Immature natural killer cell (primary cell): ENCODE data around the gene RAPGEF3. TPM values are rescaled to one million over a fixed set of nuclear protein-coding genes. Genes with fewer than 3 reads are reported as not detected.

ENCODE experiments used
- DNase-seq, 3 donors: peaks; one replicate each; pipeline ENCODE4 v3.0.0; 2022; ENCODE audit warnings: mixed read lengths in 1 of 3
- H3K27ac Mint-ChIP-seq, 6 donors: one replicate each; pipeline ENCODE4 v1.8.0; 2020; ENCODE audit warnings: mixed read lengths in 6 of 6, mild to moderate bottlenecking in 5 of 6, inconsistent platforms in 4 of 6, moderate library complexity in 3 of 6
- H3K27me3 Mint-ChIP-seq, 3 donors: one replicate each; pipeline ENCODE4 v1.8.0; 2020 to 2021; ENCODE audit warnings: low read depth in 3 of 3, mild to moderate bottlenecking in 3 of 3, mixed read lengths in 3 of 3, moderate library complexity in 3 of 3, inconsistent platforms in 1 of 3
- H3K36me3 Mint-ChIP-seq, 3 donors: one replicate each; pipeline ENCODE4 v1.8.0; 2020; ENCODE audit warnings: mixed read lengths in 3 of 3, inconsistent platforms in 2 of 3, mild to moderate bottlenecking in 2 of 3
- H3K4me1 Mint-ChIP-seq, 2 donors: one replicate each; pipeline ENCODE4 v1.8.0; 2020; ENCODE audit warnings: inconsistent platforms in 2 of 2, mild to moderate bottlenecking in 2 of 2, mixed read lengths in 2 of 2, moderate library complexity in 1 of 2
- H3K4me3 Mint-ChIP-seq, 5 donors: one replicate each; pipeline ENCODE4 v1.8.0; 2020; ENCODE audit warnings: mild to moderate bottlenecking in 5 of 5, mixed read lengths in 5 of 5, inconsistent platforms in 3 of 5, moderate library complexity in 3 of 5
- H3K9me3 Mint-ChIP-seq, 6 donors: one replicate each; pipeline ENCODE4 v1.8.0; 2020; ENCODE audit warnings: mild to moderate bottlenecking in 6 of 6, mixed read lengths in 6 of 6, inconsistent platforms in 4 of 6, moderate library complexity in 3 of 6
- polyA plus RNA-seq, 3 donors: library from polyadenylated mRNA; unstranded; fragments of 300-500 nt; fragmentation: Illumina TruSeq; gene quantifications; one replicate each; pipeline ENCODE4 v1.2.3, GENCODE V29; 2021

Gene RAPGEF3
- polyA plus RNA-seq, 3 donors from 2014 or later, result 0.25 TPM; not detected in 2

DNA sequence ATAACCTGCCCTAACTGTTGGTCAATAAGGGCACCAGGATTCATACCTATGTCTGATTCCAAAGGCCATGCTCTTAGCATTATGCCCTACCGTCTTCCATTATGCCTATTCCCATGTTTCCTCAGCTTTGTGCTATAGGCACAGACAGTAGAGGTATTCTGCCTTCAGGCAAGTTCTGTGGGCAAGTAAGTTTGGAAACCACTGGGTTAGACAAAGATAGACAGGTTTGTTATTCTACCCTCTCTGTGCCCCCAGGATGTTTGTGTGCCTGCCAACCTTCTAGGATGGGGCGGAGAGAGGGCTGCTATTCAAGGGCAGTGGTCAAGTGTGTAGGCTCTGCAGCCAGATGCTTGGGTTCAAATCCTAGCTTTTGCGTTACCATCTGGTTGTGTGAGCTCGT lies 4.6 kb downstream of the RAPGEF3 start:
- H3K27ac Mint-ChIP-seq, result no peak overlapping the region
- H3K9me3 Mint-ChIP-seq, result no peaks in the 10 kb centered on the region
- DNase-seq, result no peak
- H3K4me1 Mint-ChIP-seq, result peaks cover 0 to 6% of the 10 kb centered on the region in 2 donors
- H3K36me3 Mint-ChIP-seq, result no peaks in the 10 kb centered on the region
- no peak overlapping the region for H3K4me3 Mint-ChIP-seq
- peaks cover 0 to 3% (median 2%) of the 10 kb centered on the region in 3 donors for H3K27me3 Mint-ChIP-seq

DNA sequence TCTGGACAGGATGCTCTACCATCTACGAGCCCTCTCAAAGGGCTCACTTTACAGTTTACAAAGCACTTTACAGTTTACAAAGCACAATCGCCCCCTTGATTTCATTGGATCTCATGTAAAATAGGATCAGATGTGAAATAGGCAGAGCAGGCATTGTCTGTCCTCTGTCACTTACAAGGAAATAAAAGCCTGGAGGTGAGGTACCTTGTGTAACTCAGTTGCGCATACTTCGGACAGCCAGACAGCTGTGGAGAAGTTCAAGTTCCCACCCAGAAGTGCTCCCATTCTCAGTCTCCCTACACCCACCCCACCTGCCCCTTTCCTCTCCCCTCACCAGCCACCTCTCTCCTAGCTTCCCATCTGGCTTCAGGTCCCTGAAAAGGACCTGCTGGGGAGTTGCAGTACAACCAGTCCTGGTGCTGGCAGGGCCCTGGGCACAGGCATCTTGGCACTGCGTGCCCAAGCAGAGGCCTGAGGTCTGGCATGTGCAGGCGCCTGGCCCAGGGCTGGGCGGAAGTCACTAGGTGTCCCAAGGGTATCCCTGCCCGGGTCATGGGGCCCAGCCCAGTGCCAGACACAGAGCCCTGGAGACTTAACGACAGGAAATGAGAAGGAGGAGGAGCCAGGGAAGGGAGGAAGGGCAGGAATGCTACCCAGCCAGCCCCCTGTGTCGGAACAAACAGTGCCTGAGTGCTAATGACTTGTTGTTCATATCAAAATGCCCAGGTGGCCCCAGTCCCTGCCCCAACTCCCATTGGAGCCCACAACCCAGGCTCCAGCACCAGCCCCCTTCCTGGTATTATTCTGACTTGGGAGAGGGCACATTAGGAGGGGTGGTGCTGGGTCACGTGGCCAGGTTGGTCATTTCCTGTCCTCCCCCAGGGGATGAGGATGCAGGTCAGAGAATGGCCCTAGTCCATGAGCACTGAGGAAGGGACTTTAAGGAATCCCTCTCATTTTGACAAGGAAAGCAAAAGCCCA lies 5.4 kb downstream of the RAPGEF3 start:
- Mint-ChIP-seq H3K27me3 (peaks cover 0 to 3% (median 2%) of the 10 kb centered on the region in 3 donors), H3K9me3 (no peaks in the 10 kb centered on the region), H3K4me3 (no peak overlapping the region), H3K4me1 (peaks cover 0 to 4% of the 10 kb centered on the region in 2 donors), H3K36me3 (no peaks in the 10 kb centered on the region), H3K27ac (no peak overlapping the region)
- DNase-seq, result no peak

- Mint-ChIP-seq H3K27ac (no peak overlapping the region), H3K27me3 (peaks cover 0 to 5% (median 1%) of the 10 kb centered on the region in 3 donors), H3K4me3 (no peak overlapping the region), H3K9me3 (no peaks in the 10 kb centered on the region), H3K36me3 (no peaks in the 10 kb centered on the region), H3K4me1 (peaks cover 0 to 2% of the 10 kb centered on the region in 2 donors)
- DNase-seq, result no peak
Observed at GRCh38 chr12:47752552-47752951, 6.1 kb downstream of the RAPGEF3 start.

DNA sequence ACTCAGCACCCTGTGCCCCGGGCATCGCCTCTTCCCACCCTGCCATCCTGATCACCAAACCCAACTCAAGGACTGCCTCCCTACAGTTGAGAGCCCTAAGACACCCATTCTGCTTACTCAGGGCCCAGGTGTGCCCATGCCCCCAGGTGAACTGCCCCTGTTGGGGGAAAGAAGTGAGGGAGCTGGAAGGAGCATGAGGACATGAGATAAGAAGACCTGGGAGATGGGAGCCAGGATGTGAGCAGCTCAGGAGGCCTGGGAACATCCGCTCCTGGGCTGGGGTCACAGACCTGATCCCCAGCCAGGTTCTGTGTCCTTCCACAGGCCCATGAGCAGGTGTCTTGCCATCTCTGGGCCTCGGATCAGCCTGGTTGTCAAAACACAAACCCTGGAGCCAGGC lies 6.6 kb downstream of the RAPGEF3 start:
- DNase-seq, result no peak
- Mint-ChIP-seq H3K27ac (no peak overlapping the region), H3K4me1 (no peaks in the 10 kb centered on the region), H3K9me3 (no peaks in the 10 kb centered on the region), H3K27me3 (peaks cover 0 to 5% (median 0%) of the 10 kb centered on the region in 3 donors), H3K36me3 (no peaks in the 10 kb centered on the region), H3K4me3 (no peak overlapping the region)

GRCh38 chr12:47751561-47751960 lies 7.1 kb downstream of the RAPGEF3 start:
- H3K27me3 Mint-ChIP-seq, result peaks cover 0 to 3% (median 2%) of the 10 kb centered on the region in 3 donors
- peak overlapping the region in 1 of 6 donors; percentile 28 for H3K27ac Mint-ChIP-seq
- H3K9me3 Mint-ChIP-seq, result no peaks in the 10 kb centered on the region
- H3K36me3 Mint-ChIP-seq, result no peaks in the 10 kb centered on the region
- DNase-seq, result no peak
- H3K4me3 Mint-ChIP-seq, result no peak overlapping the region
- H3K4me1 Mint-ChIP-seq, result no peaks in the 10 kb centered on the region

- no peaks in the 10 kb centered on the region for H3K36me3 Mint-ChIP-seq
- no peak overlapping the region for H3K27ac Mint-ChIP-seq
- no peak overlapping the region for H3K4me3 Mint-ChIP-seq
- H3K27me3 Mint-ChIP-seq, result peaks cover 0 to 3% (median 3%) of the 10 kb centered on the region in 3 donors
- DNase-seq, result no peak
- no peaks in the 10 kb centered on the region for H3K9me3 Mint-ChIP-seq
- H3K4me1 Mint-ChIP-seq, result no peaks in the 10 kb centered on the region
Observed at GRCh38 chr12:47750916-47751470, 7.7 kb downstream of the RAPGEF3 start.

GRCh38 chr12:47750229-47750798 lies 8.4 kb downstream of the RAPGEF3 start:
- no peaks in the 10 kb centered on the region for H3K9me3 Mint-ChIP-seq
- no peak overlapping the region for H3K4me3 Mint-ChIP-seq
- peaks cover 0 to 5% (median 3%) of the 10 kb centered on the region in 3 donors for H3K27me3 Mint-ChIP-seq
- no peak overlapping the region for H3K27ac Mint-ChIP-seq
- no peaks in the 10 kb centered on the region for H3K4me1 Mint-ChIP-seq
- H3K36me3 Mint-ChIP-seq, result no peaks in the 10 kb centered on the region
- no peak for DNase-seq

- Mint-ChIP-seq H3K9me3 (no peaks in the 10 kb centered on the region), H3K27ac (no peak overlapping the region), H3K4me3 (no peak overlapping the region), H3K4me1 (no peaks in the 10 kb centered on the region), H3K27me3 (peaks cover 0 to 8% (median 4%) of the 10 kb centered on the region in 3 donors), H3K36me3 (peaks cover 0 to 5% (median 0%) of the 10 kb centered on the region in 3 donors)
- DNase-seq, result no peak
Observed at GRCh38 chr12:47748899-47749298, 9.8 kb downstream of the RAPGEF3 start.

DNA sequence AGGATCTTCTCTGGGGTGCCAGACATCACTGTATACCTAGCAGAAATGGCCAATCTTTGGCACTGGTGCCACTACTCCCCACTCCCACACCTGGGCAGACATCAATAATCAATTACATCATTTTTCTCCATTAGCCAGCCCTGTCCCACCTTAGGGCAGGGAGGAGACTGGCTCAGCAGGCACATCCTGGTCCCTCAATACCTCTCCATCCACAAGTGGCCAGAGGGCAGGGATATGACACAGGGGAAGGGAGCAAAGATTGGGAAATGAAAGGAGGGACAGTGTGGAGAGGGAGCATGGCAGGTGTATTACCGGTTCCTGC lies 10.2 kb downstream of the RAPGEF3 start:
- Mint-ChIP-seq H3K36me3 (peaks cover 0 to 5% (median 0%) of the 10 kb centered on the region in 3 donors), H3K9me3 (no peaks in the 10 kb centered on the region), H3K4me1 (no peaks in the 10 kb centered on the region), H3K27me3 (peaks cover 0 to 8% (median 4%) of the 10 kb centered on the region in 3 donors), H3K4me3 (no peak overlapping the region), H3K27ac (no peak overlapping the region)
- DNase-seq, result no peak

DNA sequence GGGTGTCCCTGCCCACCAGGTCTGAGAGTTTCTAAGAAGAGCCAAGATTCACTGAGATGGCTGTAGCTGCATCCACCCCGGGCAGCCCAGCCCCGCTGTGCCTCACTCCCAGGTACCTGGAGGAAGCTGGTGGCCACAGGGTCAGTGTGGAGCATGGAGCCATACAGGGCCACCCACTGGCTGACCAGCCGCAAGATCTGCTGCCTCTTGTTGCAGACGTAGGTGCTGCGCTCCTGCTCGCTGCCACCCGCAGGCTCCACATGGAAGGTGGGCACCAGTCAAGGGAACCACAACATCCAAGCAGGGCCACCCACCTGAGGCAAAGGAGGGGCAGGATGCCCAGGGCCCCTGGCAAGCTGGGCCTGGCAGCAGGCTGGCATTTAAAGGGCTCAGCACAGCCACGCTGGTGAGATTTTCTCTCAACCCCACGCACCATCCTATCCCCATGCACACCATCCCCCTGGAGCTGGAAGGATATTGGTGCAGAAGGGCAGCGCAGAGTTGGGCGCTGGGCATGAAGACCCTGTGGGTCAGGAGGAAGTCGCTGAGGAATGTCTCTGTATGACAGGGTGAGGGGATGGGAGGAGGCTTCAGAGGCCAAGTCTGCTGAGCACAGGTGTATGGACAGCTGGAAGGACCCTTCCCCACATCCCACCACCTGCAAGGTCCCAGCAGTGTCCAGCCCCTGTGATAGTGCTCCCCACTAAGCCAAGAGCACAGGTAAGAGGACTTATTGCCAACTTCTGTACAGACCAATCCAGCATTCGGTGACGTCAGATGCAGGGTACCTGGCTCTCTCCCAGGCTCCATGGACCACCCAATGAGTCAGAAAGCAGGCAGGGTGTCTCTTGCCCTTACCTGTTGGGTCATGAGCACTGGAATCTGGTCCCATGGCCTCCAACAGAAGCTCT lies 10.8 kb downstream of the RAPGEF3 start:
- Mint-ChIP-seq H3K9me3 (no peaks in the 10 kb centered on the region), H3K27ac (no peak overlapping the region), H3K4me3 (no peak overlapping the region), H3K36me3 (peaks cover 0 to 5% (median 0%) of the 10 kb centered on the region in 3 donors), H3K27me3 (peaks cover 0 to 12% (median 4%) of the 10 kb centered on the region in 3 donors), H3K4me1 (peaks cover 0 to 2% of the 10 kb centered on the region in 2 donors)
- no peak for DNase-seq

DNA sequence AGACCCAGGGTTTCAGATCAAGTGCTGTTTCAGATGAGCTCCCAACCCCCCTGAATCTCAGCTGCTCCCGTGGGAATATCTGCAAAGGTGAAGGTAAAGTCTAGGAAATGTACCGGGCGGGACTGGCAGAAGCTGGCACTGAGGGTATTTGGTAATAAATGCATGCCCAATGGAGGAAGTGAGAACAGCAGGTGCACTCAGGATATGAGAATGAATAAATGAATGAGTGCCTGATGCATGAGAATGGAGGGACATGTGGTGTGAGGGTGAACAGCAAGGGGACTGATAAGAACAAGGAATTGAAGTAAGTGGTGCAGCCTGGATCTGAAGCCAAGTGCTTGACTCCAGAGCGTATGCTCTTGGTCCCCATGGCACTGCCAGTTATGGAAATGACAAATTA lies 11.6 kb downstream of the RAPGEF3 start:
- Mint-ChIP-seq H3K36me3 (peaks cover 0 to 5% (median 0%) of the 10 kb centered on the region in 3 donors), H3K9me3 (no peaks in the 10 kb centered on the region), H3K27me3 (peaks cover 0 to 12% (median 8%) of the 10 kb centered on the region in 3 donors), H3K27ac (no peak overlapping the region), H3K4me1 (peaks cover 3 to 9% of the 10 kb centered on the region in 2 donors), H3K4me3 (no peak overlapping the region)
- DNase-seq, result no peak

DNA sequence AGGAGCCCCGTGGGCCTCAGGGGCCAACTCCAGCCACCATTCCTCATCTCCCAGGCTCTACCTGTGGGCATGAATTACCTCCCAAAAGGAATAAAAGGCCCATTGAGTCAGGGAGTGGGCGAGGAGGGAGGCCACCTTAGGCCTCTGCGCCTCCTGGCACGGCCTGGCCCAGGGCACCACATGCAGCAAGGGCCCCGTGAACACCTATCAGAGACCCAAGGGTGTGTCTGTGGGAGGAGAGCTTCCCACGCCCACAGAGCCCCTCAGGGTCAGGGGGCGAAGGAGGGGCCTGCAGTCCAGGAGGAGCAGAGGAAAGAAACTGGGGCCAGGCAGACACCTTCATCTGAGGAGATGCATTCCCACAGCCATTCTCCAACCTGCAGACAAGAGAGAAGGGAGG lies 12.2 kb downstream of the RAPGEF3 start:
- Mint-ChIP-seq H3K9me3 (no peaks in the 10 kb centered on the region), H3K27ac (no peak overlapping the region), H3K4me3 (no peak overlapping the region), H3K36me3 (peaks cover 0 to 5% (median 0%) of the 10 kb centered on the region in 3 donors), H3K27me3 (peaks cover 0 to 12% (median 9%) of the 10 kb centered on the region in 3 donors), H3K4me1 (peaks cover 7 to 15% of the 10 kb centered on the region in 2 donors)
- DNase-seq, result no peak

DNA sequence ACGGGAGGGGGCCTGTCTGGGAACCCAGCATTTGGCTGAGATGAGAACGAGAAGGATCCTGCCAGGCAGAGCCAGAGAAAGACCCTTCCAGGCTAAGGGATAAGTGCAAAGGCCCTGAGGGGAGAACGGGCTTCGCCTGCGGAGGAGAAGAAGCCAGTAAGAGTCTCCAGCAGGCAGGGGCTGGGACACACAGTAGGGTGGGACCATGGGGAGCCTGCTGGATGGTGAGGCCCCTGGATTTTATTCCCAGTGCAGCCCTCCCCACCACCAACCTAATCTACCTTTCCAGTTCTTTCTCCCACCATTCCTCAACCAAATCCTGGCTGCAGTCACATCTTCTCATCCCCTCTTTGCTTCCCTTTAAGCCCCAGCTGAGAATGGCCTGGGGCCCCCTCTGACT lies 12.6 kb downstream of the RAPGEF3 start:
- Mint-ChIP-seq H3K9me3 (no peaks in the 10 kb centered on the region), H3K4me3 (no peak overlapping the region), H3K27ac (no peak overlapping the region), H3K36me3 (peaks cover 0 to 5% (median 0%) of the 10 kb centered on the region in 3 donors), H3K4me1 (peaks cover 11 to 19% of the 10 kb centered on the region in 2 donors), H3K27me3 (peaks cover 3 to 12% (median 10%) of the 10 kb centered on the region in 3 donors)
- no peak for DNase-seq
